Ovary (tissue), 3 donors: Measurements from ENCODE around the gene CBLIF.

ENCODE experiments used
- CTCF ChIP-seq, 3 donors: fragments of 450-650 bp in 2 of 3; fragments of 200-600 bp in 1 of 3; IDR thresholded peaks; one replicate each; pipeline versions ENCODE4 v1.5.1 to v1.8.0; 2016 to 2022; ENCODE audit warnings: antibody characterized with exemption in 3 of 3, mild to moderate bottlenecking in 1 of 3
- EP300 ChIP-seq: sonication (generic); formaldehyde crosslinking; IDR thresholded peaks from one replicate; pipeline ENCODE4 v1.6.1; 2017; ENCODE audit warnings: antibody characterized with exemption
- POLR2A ChIP-seq: fragments of 450-650 bp; IDR thresholded peaks from one replicate; pipeline ENCODE4 v1.6.1; 2017; ENCODE audit warnings: antibody characterized with exemption, mild to moderate bottlenecking, moderate library complexity
- donor health status: DM: no; HTN: no; CAD: no.

- TF ChIP-seq POLR2A (no peak), EP300 (no peak), CTCF (IDR thresholded peaks at IDR 0.05) (no peak)
Measured at GRCh38 chr11:59883597-59883996, 38.3 kb upstream of the CBLIF start.
